GM18951 (cell line): ENCODE data around the gene AKT3.

Experiments used
- POLR2A ChIP-seq: IDR thresholded peaks from 4 replicates; pipeline ENCODE4 v1.6.1; 2011; ENCODE audit warnings: mild to moderate bottlenecking; ENCODE audit not compliant: insufficient read length, insufficient read depth; ENCODE audit errors: extremely low read depth
- in situ Hi-C: fragments of 300-500 bp; cut with MboI; formaldehyde crosslinking; loops from one replicate; pipeline ENCODE4 v1.12.0; 2022; ENCODE audit warnings: low sequenced_read_pairs, mixed read lengths, inconsistent platforms; ENCODE audit not compliant: unreplicated experiment

Gene AKT3

DNA sequence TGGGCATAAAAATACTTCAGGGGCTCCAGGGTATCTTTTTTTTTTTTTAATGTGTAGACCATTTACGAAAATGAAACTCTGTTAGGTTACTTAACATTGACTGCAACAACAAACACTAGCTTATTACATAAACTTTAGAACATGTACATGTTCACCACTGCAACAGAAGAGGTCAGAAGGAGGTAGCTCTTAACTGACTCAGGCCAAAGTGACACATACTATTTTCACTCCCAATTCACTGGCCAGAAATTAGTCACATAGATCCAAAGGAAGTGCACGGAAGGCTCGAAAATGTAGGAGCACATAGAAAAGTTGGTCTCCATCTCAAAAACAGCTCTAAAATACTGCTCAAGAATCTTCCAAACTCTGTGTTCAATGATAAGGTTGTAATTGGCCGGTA, 107.2 kb downstream of the AKT3 start:
- in situ Hi-C loops = loop anchor here (25.0 kb wide), 1 partner anchor 381 kb away; no protein-coding TSS in a partner anchor
- no peak for TF ChIP-seq POLR2A

GRCh38 chr1:243740255-243740999, 109.6 kb downstream of the AKT3 start:
- no peak for TF ChIP-seq POLR2A
- in situ Hi-C loops = loop anchor here (25.0 kb wide), 1 partner anchor 378 kb away; no protein-coding TSS in a partner anchor

DNA sequence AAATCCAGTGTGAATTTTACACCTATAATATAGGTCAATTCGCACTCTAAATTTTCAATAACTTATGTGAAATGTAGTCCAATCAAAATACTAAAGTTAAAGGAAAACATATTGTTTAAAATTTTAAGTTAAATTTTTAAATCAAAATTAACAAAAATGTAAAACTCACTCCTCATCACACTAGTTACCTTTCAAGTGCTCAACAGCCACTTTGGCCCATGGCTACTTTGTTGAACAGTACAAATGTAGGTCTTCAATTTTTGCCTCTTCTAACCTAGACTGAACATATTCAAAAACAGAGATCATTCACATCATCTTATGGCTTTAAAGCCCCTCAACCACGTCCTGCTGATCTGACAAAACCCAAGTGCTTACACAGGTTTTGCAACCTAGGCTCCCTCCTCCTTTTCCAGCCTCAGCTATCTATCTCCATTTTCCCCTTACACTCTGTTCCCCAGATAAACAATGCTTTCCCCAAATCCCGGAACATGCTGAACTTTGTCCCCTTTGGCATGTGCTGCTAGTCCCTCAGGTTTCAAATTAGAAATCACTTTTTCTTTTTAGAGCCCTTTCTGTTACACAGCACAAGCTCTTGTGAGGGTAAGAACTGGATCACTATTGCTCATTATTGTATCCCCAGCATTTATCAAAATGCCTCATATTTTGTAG, 110.6 kb downstream of the AKT3 start:
- TF ChIP-seq POLR2A = no peak
- in situ Hi-C loops = loop anchor here (25.0 kb wide), 1 partner anchor 377 kb away; no protein-coding TSS in a partner anchor

- no peak for TF ChIP-seq POLR2A
- in situ Hi-C loops = loop anchor here (25.0 kb wide), 1 partner anchor 376 kb away; no protein-coding TSS in a partner anchor
These were observed 112.0 kb downstream of the AKT3 start for GRCh38 chr1:243738020-243738419.

- in situ Hi-C loops = loop anchor here (25.0 kb wide), 1 partner anchor 373 kb away; no protein-coding TSS in a partner anchor
- TF ChIP-seq POLR2A = no peak
These were observed 114.6 kb downstream of the AKT3 start for GRCh38 chr1:243735457-243735856.

GRCh38 chr1:243734308-243734695, 115.7 kb downstream of the AKT3 start:
- in situ Hi-C loops = loop anchor here (25.0 kb wide), 1 partner anchor 372 kb away; no protein-coding TSS in a partner anchor

GRCh38 chr1:243733670-243734307, 116.3 kb downstream of the AKT3 start:
- in situ Hi-C loops = loop anchor here (25.0 kb wide), 1 partner anchor 371 kb away; no protein-coding TSS in a partner anchor
- no peak for TF ChIP-seq POLR2A

More at GRCh38 chr1:243734308-243734695, 115.7 kb downstream of the AKT3 start:
- TF ChIP-seq POLR2A = no peak

- in situ Hi-C loops = loop anchor here (25.0 kb wide), 1 partner anchor 370 kb away; no protein-coding TSS in a partner anchor
- TF ChIP-seq POLR2A = no peak
These were observed 117.4 kb downstream of the AKT3 start for GRCh38 chr1:243732637-243733036.

DNA sequence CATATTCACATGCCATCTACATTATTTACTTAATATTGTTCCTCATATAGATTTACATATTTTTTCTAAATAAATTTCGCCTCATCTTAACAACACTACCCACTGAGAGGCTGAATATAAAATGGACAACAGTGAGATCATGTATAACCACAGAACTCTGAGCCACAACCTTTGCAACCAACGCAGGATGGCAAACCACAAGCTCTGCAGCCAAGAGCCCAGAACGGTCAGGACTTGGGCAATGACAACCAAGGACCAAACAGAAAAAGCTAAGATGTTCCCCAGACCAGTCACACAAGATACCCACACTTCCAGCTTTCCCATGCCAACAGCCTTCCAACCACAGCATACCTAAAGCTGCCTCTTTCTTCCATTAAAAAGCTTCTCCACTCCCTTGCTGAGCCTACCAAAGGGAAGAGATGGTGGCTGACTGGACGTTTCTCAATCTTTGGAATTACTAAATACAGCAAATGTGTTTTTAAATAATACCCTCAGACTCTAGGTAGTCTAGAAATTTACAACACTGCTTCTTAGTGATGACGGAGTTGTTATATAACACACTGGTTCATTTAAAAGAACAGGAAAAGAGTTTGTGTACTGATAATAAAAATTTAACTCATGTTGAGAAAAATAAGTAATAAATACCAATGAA, 117.9 kb downstream of the AKT3 start:
- in situ Hi-C loops = loop anchor here (25.0 kb wide), 1 partner anchor 370 kb away; no protein-coding TSS in a partner anchor
- no peak for TF ChIP-seq POLR2A

- no peak for TF ChIP-seq POLR2A
- in situ Hi-C loops = loop anchor here (25.0 kb wide), 1 partner anchor 369 kb away; no protein-coding TSS in a partner anchor
These were observed 118.6 kb downstream of the AKT3 start for GRCh38 chr1:243731301-243731891.

DNA sequence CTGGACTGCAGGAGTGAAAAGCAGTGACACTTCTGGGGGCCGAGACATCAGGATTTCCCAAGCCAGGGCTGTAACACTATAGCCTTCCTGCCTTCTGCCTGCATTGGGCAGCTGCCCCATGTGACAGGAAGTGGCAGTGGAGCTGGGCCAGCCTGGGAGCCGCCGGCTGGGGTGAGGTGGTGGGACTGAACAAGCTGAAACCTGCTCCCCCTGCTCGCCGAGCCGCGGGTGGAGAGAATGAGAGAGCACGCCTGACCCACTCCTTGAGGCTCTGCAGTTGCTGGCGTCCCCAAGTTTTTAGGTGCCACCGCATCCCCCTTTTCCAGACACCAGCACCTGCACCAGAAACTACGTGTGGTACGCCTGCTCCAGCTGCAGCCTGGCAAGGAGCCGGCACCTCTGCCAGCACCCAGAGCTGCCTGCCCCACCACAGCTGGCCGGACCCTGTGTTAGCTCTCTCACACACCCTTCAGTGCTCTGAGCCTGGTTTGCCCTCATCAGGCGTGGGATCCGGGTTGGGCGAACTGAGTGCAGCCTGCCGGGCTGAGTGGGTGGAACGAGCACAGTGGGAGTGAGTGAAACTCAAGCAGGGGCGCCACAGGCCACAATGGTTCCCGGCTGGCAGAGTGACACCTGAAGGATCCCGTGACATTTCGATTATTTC, 119.4 kb downstream of the AKT3 start:
- TF ChIP-seq POLR2A = no peak
- in situ Hi-C loops = loop anchor here (25.0 kb wide), 1 partner anchor 368 kb away; no protein-coding TSS in a partner anchor

- in situ Hi-C loops = loop anchor here (25.0 kb wide), 1 partner anchor 368 kb away; no protein-coding TSS in a partner anchor
- TF ChIP-seq POLR2A = no peak
These were observed 120.1 kb downstream of the AKT3 start for GRCh38 chr1:243729956-243730355.
